ENCODE results near the gene ARID3B.

ARID3B gene

DNA sequence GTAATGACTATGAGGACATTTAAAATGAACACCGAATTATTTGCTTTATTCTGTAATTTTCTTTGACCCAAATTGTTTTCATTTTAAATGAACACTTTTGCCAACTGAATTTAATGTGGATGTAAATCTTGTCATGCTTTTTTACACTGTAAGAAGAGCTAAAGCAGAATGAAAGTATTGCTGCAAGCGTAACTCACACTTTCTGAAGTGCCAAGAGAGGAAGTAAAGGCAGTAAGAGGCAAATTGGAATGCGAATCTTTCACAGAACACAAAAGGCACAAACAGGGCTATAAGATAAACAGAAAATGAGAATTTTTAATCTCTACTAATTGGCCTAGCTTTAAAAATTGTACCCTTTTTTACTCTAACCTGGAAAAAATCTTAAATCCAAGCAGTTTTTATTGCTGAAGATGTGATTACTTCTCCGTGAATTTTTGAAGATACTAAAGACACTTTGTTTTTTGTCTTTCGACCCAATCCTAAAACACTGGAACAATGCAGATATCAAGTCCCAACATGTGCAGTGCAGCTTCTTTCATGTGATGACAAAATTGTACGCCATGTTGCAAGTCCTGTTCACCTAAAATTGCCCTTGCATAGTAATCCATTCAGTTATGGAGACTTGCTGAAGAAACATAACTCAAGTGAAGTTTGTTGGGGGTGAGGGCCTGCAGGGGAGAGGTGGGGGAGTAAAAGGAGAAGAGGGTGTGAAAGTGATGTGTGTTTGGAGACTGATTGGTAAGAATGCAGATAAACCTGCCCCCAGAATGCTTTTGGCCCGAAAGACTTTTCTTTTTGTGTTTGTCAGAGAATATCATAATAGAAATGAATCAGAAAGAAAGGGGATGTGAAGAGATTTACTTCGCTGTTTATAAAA lies 1.4 kb downstream of the ARID3B start:
- Histone ChIP-seq H3K4me2 (ENCODE audit: insufficient read depth, low read length, poor library complexity, severe bottlenecking) (peak overlapping the region; percentile 73), H3K27ac (replicated peaks; ENCODE audit: low read length) (peak overlapping the region; percentile 38), H3K79me1 (ENCODE audit: low read depth, low read length) (peaks cover 9% of the 10 kb centered on the region), H2BK12ac (ENCODE audit: low read length) (no peak overlapping the region), H2AK5ac (ENCODE audit: low read depth, low read length) (no peak overlapping the region), H3K18ac (ENCODE audit: low read length) (no peak overlapping the region), H3K4ac (ENCODE audit: low read length) (no peak overlapping the region), H4K91ac (ENCODE audit: low read depth, low read length, poor library complexity) (no peak overlapping the region), H3K27me3 (ENCODE audit: control insufficient read depth in 3 of 3, insufficient read depth in 3 of 3, low read depth in 1 of 3, low read length in 3 of 3) (no peaks in the 10 kb centered on the region), H4K8ac (ENCODE audit: low read depth, low read length) (no peak overlapping the region), H3K9ac (ENCODE audit: low read depth, low read length, poor library complexity) (no peak overlapping the region), H2AFZ (ENCODE audit: low read length) (no peak overlapping the region), H3K4me1 (ENCODE audit: control insufficient read depth in 2 of 2, insufficient read depth in 1 of 2, low read depth in 1 of 2, low read length in 2 of 2) (peaks cover 2 to 8% of the 10 kb centered on the region in 2 donors), H3K23ac (ENCODE audit: low read depth, low read length, poor library complexity) (no peak overlapping the region), H3K9me3 (replicated peaks in 1 of 2; ENCODE audit: control insufficient read depth in 2 of 2, insufficient read depth in 1 of 2, low read depth in 1 of 2, low read length in 2 of 2) (no peaks in the 10 kb centered on the region), H3K4me3 (ENCODE audit: low read length in 2 of 2) (peak overlapping the region; percentile 66 to 99), H2BK5ac (ENCODE audit: low read length) (no peak overlapping the region), H2BK15ac (ENCODE audit: low read length) (no peak overlapping the region), H3K36me3 (replicated peaks in 1 of 2; ENCODE audit: control insufficient read depth in 2 of 2, insufficient read depth in 2 of 2, low read length in 2 of 2) (peaks cover 17 to 32% of the 10 kb centered on the region in 2 donors), H3K14ac (ENCODE audit: low read length) (no peak overlapping the region), H2BK120ac (ENCODE audit: low read depth, low read length) (no peak overlapping the region)
- no CpG with 5 or more reads among the region's 8 CpGs for WGBS, 2 donors (ENCODE audit: extremely low coverage in 2 of 2, insufficient read length in 2 of 2, insufficient replicate concordance in 1 of 2)
- DNase-seq (ENCODE audit: low spot score) = no peak

DNA sequence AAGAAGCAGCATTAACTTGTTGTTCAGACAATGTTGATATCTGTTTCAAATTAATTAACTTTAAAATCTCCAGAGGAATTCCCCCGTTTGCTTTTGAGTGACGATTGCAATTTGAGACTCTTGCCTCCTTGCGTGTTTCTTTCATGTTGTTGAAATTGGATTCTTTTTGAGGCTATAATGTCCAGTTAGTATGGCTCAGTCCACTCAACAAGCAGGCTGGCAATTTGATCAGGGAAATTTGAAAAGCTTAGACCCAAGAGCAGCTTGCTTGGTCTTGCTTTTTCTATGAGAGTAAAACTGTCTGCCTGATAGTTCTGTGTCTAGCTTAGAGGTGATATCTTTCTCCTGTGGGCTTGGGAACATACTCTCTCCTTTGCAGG lies 2.0 kb downstream of the ARID3B start:
- no peak overlapping the region for H3K4ac ChIP-seq (ENCODE audit: low read length)
- no peak overlapping the region for H4K91ac ChIP-seq (ENCODE audit: low read depth, low read length, poor library complexity)
- H3K9ac ChIP-seq (ENCODE audit: low read depth, low read length, poor library complexity) = no peak overlapping the region
- H2BK5ac ChIP-seq (ENCODE audit: low read length) = no peak overlapping the region
- H3K4me2 ChIP-seq (ENCODE audit: insufficient read depth, low read length, poor library complexity, severe bottlenecking) = no peak overlapping the region
- no CpG with 5 or more reads among the region's 3 CpGs for WGBS, 2 donors (ENCODE audit: extremely low coverage in 2 of 2, insufficient read length in 2 of 2, insufficient replicate concordance in 1 of 2)
- H2AK5ac ChIP-seq (ENCODE audit: low read depth, low read length) = no peak overlapping the region
- no peak overlapping the region for H2BK120ac ChIP-seq (ENCODE audit: low read depth, low read length)
- DNase-seq (ENCODE audit: low spot score) = no peak
- no peak overlapping the region for H2AFZ ChIP-seq (ENCODE audit: low read length)
- no peaks in the 10 kb centered on the region for H3K27me3 ChIP-seq (ENCODE audit: control insufficient read depth in 3 of 3, insufficient read depth in 3 of 3, low read depth in 1 of 3, low read length in 3 of 3)
- H3K27ac ChIP-seq (replicated peaks; ENCODE audit: low read length) = no peak overlapping the region
- no peak overlapping the region for H3K23ac ChIP-seq (ENCODE audit: low read depth, low read length, poor library complexity)
- H3K9me3 ChIP-seq (replicated peaks in 1 of 2; ENCODE audit: control insufficient read depth in 2 of 2, insufficient read depth in 1 of 2, low read depth in 1 of 2, low read length in 2 of 2) = no peaks in the 10 kb centered on the region
- no peak overlapping the region for H3K18ac ChIP-seq (ENCODE audit: low read length)
- peaks cover 17 to 38% of the 10 kb centered on the region in 2 donors for H3K36me3 ChIP-seq (replicated peaks in 1 of 2; ENCODE audit: control insufficient read depth in 2 of 2, insufficient read depth in 2 of 2, low read length in 2 of 2)
- H2BK15ac ChIP-seq (ENCODE audit: low read length) = no peak overlapping the region
- H4K8ac ChIP-seq (ENCODE audit: low read depth, low read length) = no peak overlapping the region
- H3K4me1 ChIP-seq (ENCODE audit: control insufficient read depth in 2 of 2, insufficient read depth in 1 of 2, low read depth in 1 of 2, low read length in 2 of 2) = peaks cover 2 to 13% of the 10 kb centered on the region in 2 donors
- peaks cover 9% of the 10 kb centered on the region for H3K79me1 ChIP-seq (ENCODE audit: low read depth, low read length)
- H3K14ac ChIP-seq (ENCODE audit: low read length) = no peak overlapping the region
- peak overlapping the region in 1 of 2 donors; percentile 66 for H3K4me3 ChIP-seq (ENCODE audit: low read length in 2 of 2)
- no peak overlapping the region for H2BK12ac ChIP-seq (ENCODE audit: low read length)

DNA sequence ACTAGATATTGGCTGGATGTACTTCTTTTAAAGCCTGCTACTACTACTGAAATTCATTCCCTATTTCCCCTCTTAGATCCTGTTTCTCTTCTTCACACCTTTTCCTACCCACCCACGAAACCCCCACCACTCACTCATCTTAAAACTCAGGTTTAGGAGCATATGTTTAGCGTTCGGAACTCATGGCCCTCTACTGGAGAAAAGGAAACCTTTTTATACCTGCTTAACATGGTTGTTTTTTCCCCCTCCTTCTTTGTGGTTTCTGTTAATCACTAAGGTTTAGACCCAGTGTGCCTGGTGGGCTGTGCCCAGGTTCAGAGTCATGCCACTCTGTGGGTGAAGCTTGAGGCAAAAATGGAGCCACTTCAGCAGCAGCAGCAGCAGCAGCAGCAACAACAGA lies 2.6 kb downstream of the ARID3B start:
- no peak overlapping the region for H3K4me3 ChIP-seq (ENCODE audit: low read length in 2 of 2)
- no peak for DNase-seq (ENCODE audit: low spot score)

DNA sequence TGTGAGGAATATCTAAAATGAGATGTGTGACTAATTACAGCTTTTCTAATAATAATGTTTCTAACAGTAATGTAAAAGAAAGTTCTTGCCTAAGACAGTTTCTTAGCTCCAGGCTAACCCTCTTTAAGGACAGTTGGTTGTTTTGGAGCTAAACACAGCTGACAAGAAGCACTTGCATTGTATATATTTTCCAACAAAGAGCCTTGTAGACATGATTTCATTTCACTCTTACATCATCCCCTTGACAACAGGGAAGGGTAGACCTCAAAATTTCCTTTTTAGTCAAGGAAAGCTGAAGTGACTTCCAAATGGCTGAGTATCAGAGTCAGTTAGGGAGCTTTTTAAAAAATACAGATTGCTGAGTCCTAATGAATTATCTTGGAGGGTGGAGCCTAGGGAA lies 4.1 kb downstream of the ARID3B start:
- Histone ChIP-seq H2BK12ac (ENCODE audit: low read length) (no peak overlapping the region), H3K9ac (ENCODE audit: low read depth, low read length, poor library complexity) (no peak overlapping the region), H3K18ac (ENCODE audit: low read length) (no peak overlapping the region), H4K8ac (ENCODE audit: low read depth, low read length) (no peak overlapping the region), H2AK5ac (ENCODE audit: low read depth, low read length) (no peak overlapping the region), H3K4ac (ENCODE audit: low read length) (no peak overlapping the region), H3K9me3 (replicated peaks in 1 of 2; ENCODE audit: control insufficient read depth in 2 of 2, insufficient read depth in 1 of 2, low read depth in 1 of 2, low read length in 2 of 2) (no peaks in the 10 kb centered on the region), H3K27me3 (ENCODE audit: control insufficient read depth in 3 of 3, insufficient read depth in 3 of 3, low read depth in 1 of 3, low read length in 3 of 3) (no peaks in the 10 kb centered on the region), H3K14ac (ENCODE audit: low read length) (no peak overlapping the region), H2BK120ac (ENCODE audit: low read depth, low read length) (no peak overlapping the region), H2BK5ac (ENCODE audit: low read length) (no peak overlapping the region), H2AFZ (ENCODE audit: low read length) (no peak overlapping the region), H3K27ac (replicated peaks; ENCODE audit: low read length) (no peak overlapping the region), H3K4me1 (ENCODE audit: control insufficient read depth in 2 of 2, insufficient read depth in 1 of 2, low read depth in 1 of 2, low read length in 2 of 2) (peaks cover 2 to 14% of the 10 kb centered on the region in 2 donors), H3K4me3 (ENCODE audit: low read length in 2 of 2) (no peak overlapping the region), H2BK15ac (ENCODE audit: low read length) (no peak overlapping the region), H3K36me3 (replicated peaks in 1 of 2; ENCODE audit: control insufficient read depth in 2 of 2, insufficient read depth in 2 of 2, low read length in 2 of 2) (peaks cover 24 to 57% of the 10 kb centered on the region in 2 donors), H3K23ac (ENCODE audit: low read depth, low read length, poor library complexity) (no peak overlapping the region), H3K4me2 (ENCODE audit: insufficient read depth, low read length, poor library complexity, severe bottlenecking) (no peak overlapping the region), H3K79me1 (ENCODE audit: low read depth, low read length) (peaks cover 14% of the 10 kb centered on the region), H4K91ac (ENCODE audit: low read depth, low read length, poor library complexity) (no peak overlapping the region)
- no peak for DNase-seq (ENCODE audit: low spot score)

More for the DNA sequence above, 2.6 kb downstream of the ARID3B start:
- Histone ChIP-seq H3K18ac (ENCODE audit: low read length) (no peak overlapping the region), H3K27me3 (ENCODE audit: control insufficient read depth in 3 of 3, insufficient read depth in 3 of 3, low read depth in 1 of 3, low read length in 3 of 3) (no peaks in the 10 kb centered on the region), H3K9me3 (replicated peaks in 1 of 2; ENCODE audit: control insufficient read depth in 2 of 2, insufficient read depth in 1 of 2, low read depth in 1 of 2, low read length in 2 of 2) (no peaks in the 10 kb centered on the region), H3K9ac (ENCODE audit: low read depth, low read length, poor library complexity) (no peak overlapping the region), H2BK15ac (ENCODE audit: low read length) (no peak overlapping the region), H4K91ac (ENCODE audit: low read depth, low read length, poor library complexity) (no peak overlapping the region), H2AK5ac (ENCODE audit: low read depth, low read length) (no peak overlapping the region), H3K4me1 (ENCODE audit: control insufficient read depth in 2 of 2, insufficient read depth in 1 of 2, low read depth in 1 of 2, low read length in 2 of 2) (peaks cover 2 to 14% of the 10 kb centered on the region in 2 donors), H3K4ac (ENCODE audit: low read length) (no peak overlapping the region), H2BK120ac (ENCODE audit: low read depth, low read length) (no peak overlapping the region), H2BK5ac (ENCODE audit: low read length) (no peak overlapping the region), H3K36me3 (replicated peaks in 1 of 2; ENCODE audit: control insufficient read depth in 2 of 2, insufficient read depth in 2 of 2, low read length in 2 of 2) (peaks cover 18 to 44% of the 10 kb centered on the region in 2 donors), H2AFZ (ENCODE audit: low read length) (no peak overlapping the region), H2BK12ac (ENCODE audit: low read length) (no peak overlapping the region), H3K4me2 (ENCODE audit: insufficient read depth, low read length, poor library complexity, severe bottlenecking) (no peak overlapping the region), H3K23ac (ENCODE audit: low read depth, low read length, poor library complexity) (no peak overlapping the region), H3K14ac (ENCODE audit: low read length) (no peak overlapping the region), H3K79me1 (ENCODE audit: low read depth, low read length) (peaks cover 10% of the 10 kb centered on the region), H4K8ac (ENCODE audit: low read depth, low read length) (no peak overlapping the region), H3K27ac (replicated peaks; ENCODE audit: low read length) (no peak overlapping the region)
- 100% methylated on average over 1 of the region's 3 CpGs; no CpG with 5 or more reads in 1 of the 2 donors for WGBS, 2 donors (ENCODE audit: extremely low coverage in 2 of 2, insufficient read length in 2 of 2, insufficient replicate concordance in 1 of 2)

Measured in neuronal stem cell (in vitro differentiated cells).